Ishikawa (cell line): ENCODE results near the gene LYZ.

Experiments
- CEBPB ChIP-seq: IDR thresholded peaks from 2 replicates; pipeline ENCODE4 v1.6.1; 2012
- CREB1 ChIP-seq: IDR thresholded peaks from 2 replicates; pipeline ENCODE4 v1.6.1; 2012; ENCODE audit warnings: low read depth
- EGR1 ChIP-seq: IDR thresholded peaks from 2 replicates; pipeline ENCODE4 v1.6.1; 2012
- EP300 ChIP-seq: IDR thresholded peaks from 2 replicates; pipeline ENCODE4 v1.6.1; 2012; ENCODE audit warnings: borderline replicate concordance
- FOXM1 ChIP-seq: IDR thresholded peaks from 2 replicates; pipeline ENCODE4 v1.6.1; 2012; ENCODE audit warnings: low read depth, borderline replicate concordance
- NFIC ChIP-seq: IDR thresholded peaks from 2 replicates; pipeline ENCODE4 v1.6.1; 2012
- RAD21 ChIP-seq: IDR thresholded peaks from 2 replicates; pipeline ENCODE4 v1.6.1; 2012; ENCODE audit warnings: low read depth
- TAF1 ChIP-seq: IDR thresholded peaks from 2 replicates; pipeline ENCODE4 v1.6.1; 2012; ENCODE audit warnings: low read depth, mild to moderate bottlenecking
- TCF12 ChIP-seq: IDR thresholded peaks from 2 replicates; pipeline ENCODE4 v1.6.1; 2012; ENCODE audit warnings: low read depth
- TEAD4 ChIP-seq: IDR thresholded peaks from 2 replicates; pipeline ENCODE4 v1.6.1; 2012
- USF1 ChIP-seq: IDR thresholded peaks from 2 replicates; pipeline ENCODE4 v1.6.1; 2012
- YY1 ChIP-seq: IDR thresholded peaks from 2 replicates; pipeline ENCODE4 v1.6.1; 2012; ENCODE audit warnings: low read depth
- ZBTB7A ChIP-seq: IDR thresholded peaks from 2 replicates; pipeline ENCODE4 v1.6.1; 2012; ENCODE audit warnings: low read depth
- TF ChIP-seq, protein P1 (sequence below): IDR thresholded peaks from 2 replicates; pipeline ENCODE4 v1.6.1; 2012; ENCODE audit warnings: low read depth, mild to moderate bottlenecking
- TF ChIP-seq, protein P2 (sequence below): IDR thresholded peaks from 2 replicates; pipeline ENCODE4 v1.6.1; 2012

The LYZ gene

DNA sequence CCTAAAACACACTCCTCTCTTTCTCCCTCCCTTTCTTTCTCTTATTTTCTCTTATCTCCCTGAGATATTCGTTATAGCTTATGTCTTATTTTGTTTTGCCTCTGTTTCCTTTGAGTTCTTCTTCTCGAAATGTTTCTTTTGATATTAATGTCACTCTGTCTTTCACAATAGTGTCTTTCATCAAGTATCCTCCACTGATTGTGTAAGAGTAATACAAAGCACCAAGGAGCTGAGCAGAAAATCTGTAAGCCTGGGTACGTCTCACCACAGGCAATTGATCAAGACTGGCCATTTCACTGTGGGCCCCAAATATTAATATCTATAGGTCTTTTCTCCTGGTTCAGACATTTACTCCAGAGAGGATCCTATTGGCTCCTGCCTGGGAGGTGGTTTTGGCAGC is 4.8 kb upstream of the LYZ start:
- TF ChIP-seq, protein P1, sequence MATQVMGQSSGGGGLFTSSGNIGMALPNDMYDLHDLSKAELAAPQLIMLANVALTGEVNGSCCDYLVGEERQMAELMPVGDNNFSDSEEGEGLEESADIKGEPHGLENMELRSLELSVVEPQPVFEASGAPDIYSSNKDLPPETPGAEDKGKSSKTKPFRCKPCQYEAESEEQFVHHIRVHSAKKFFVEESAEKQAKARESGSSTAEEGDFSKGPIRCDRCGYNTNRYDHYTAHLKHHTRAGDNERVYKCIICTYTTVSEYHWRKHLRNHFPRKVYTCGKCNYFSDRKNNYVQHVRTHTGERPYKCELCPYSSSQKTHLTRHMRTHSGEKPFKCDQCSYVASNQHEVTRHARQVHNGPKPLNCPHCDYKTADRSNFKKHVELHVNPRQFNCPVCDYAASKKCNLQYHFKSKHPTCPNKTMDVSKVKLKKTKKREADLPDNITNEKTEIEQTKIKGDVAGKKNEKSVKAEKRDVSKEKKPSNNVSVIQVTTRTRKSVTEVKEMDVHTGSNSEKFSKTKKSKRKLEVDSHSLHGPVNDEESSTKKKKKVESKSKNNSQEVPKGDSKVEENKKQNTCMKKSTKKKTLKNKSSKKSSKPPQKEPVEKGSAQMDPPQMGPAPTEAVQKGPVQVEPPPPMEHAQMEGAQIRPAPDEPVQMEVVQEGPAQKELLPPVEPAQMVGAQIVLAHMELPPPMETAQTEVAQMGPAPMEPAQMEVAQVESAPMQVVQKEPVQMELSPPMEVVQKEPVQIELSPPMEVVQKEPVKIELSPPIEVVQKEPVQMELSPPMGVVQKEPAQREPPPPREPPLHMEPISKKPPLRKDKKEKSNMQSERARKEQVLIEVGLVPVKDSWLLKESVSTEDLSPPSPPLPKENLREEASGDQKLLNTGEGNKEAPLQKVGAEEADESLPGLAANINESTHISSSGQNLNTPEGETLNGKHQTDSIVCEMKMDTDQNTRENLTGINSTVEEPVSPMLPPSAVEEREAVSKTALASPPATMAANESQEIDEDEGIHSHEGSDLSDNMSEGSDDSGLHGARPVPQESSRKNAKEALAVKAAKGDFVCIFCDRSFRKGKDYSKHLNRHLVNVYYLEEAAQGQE = no peak
- TF ChIP-seq NFIC (no peak), YY1 (no peak), CREB1 (no peak), RAD21 (no peak), EP300 (no peak), USF1 (no peak), FOXM1 (no peak), TAF1 (no peak), CEBPB (no peak), ZBTB7A (no peak), EGR1 (no peak)
- TF ChIP-seq, protein P2, sequence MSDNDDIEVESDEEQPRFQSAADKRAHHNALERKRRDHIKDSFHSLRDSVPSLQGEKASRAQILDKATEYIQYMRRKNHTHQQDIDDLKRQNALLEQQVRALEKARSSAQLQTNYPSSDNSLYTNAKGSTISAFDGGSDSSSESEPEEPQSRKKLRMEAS = no peak

DNA sequence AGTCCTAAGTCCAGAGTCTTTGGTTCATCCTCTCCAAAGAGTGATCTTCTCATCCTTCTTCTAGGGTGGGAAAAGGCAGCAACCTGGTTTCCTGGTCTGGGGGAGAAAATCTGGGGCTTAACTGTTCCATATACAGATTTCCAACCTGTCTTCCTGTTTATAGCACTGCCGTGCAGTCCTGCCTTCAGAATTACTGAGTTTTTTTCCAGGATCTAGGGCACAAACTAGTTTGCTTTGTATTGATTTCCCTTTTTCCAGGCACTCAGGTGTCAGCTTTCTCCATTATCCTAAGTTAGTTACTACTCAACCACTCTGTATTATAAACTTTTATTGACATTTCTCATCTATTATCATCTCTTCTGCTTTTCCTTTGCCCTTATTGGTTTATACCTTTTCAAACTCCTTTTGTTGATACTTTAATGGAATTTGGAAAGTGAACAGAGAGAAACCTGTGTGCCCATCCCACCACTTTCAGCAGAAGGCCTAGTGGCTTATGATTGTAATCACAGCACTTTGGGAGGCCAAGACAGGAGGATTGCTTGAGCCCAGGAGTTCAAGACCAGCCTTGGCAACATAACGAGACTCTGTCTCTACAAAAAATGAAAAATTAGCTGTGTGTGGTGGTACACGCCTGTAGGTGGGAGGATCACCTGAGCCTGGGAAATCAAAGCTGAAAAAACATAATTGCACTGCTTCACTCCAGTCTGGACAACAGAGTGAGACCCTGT is 4.1 kb upstream of the LYZ start:
- TF ChIP-seq YY1 = no peak
- TF ChIP-seq TAF1 = no peak
- TF ChIP-seq FOXM1 = no peak
- no peak for TF ChIP-seq NFIC
- TF ChIP-seq, protein P1 = no peak
- TF ChIP-seq, protein P2 = no peak
- no peak for TF ChIP-seq TCF12
- TF ChIP-seq CEBPB = no peak
- no peak for TF ChIP-seq ZBTB7A
- no peak for TF ChIP-seq CREB1
- no peak for TF ChIP-seq EP300
- TF ChIP-seq EGR1 = no peak
- no peak for TF ChIP-seq USF1
- no peak for TF ChIP-seq RAD21
- no peak for TF ChIP-seq TEAD4

DNA sequence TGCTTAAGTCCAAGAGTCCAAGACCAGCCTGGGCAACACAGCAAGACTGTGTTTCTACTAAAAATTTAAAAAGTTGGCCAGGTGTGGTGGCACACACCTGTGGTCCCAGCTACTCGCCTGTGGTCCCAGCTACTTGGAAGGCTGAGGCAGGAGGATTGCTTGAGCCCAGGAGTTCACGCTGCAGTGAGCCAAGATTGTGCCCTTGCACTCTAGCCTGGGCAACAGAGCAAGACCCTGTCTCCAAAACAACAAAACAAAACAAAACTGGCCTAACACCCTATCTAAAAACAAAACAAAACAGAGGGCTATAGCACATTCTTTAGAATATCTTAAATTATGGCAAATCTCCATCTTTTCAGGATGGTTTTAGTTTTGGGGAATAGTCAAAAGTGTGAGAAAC is 3.1 kb upstream of the LYZ start:
- TF ChIP-seq USF1 = no peak
- TF ChIP-seq CEBPB = no peak
- no peak for TF ChIP-seq EGR1
- TF ChIP-seq, protein P2 = no peak
- TF ChIP-seq RAD21 = no peak

DNA sequence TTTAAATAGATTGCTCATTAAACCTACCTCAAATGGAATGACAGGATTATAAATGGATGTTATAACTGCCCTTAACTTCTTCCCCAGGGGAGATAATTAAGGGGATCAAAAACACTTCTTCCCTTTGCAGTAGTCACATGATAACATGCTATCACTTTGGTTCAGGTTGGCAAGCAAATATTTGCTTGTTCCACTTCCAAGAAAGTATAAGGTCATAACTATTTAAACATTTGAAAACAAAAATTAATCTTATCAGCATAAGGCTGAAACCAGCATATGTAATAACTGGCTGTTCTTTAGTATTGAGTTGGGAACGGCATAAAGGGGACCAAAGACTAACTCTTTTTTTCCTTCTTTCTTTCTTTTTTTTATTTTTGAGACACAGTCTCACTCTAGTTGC is 2.4 kb upstream of the LYZ start:
- TF ChIP-seq CREB1 = no peak
- no peak for TF ChIP-seq USF1
- no peak for TF ChIP-seq NFIC
- TF ChIP-seq RAD21 = no peak
- TF ChIP-seq ZBTB7A = no peak
- TF ChIP-seq YY1 = no peak
- no peak for TF ChIP-seq TCF12
- TF ChIP-seq EP300 = no peak
- TF ChIP-seq TAF1 = no peak

DNA sequence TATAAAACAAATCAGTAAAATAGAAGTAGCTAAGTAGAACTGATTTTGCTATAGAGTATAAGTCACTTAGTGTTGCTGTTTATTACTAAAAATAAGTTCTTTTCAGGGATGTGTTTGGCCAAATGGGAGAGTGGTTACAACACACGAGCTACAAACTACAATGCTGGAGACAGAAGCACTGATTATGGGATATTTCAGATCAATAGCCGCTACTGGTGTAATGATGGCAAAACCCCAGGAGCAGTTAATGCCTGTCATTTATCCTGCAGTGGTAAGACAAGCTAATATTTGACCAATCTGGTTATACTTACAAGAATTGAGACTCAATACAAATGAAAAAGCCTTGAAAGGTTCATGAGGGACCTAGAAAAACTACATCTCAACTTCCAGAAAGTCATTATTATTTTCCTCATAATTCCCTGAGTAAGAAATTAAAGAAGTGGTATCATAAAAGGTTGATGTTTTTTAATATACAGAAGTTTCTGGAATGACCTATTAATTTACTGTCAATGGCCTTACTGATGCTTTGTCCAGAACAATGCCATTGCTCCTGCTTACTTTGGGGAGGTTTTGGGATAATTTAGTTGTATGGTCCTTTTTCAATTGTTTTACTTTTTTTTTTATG is 1.9 kb downstream of the LYZ start:
- TF ChIP-seq, protein P2 = no peak
- TF ChIP-seq FOXM1 (no peak), TAF1 (no peak), TCF12 (no peak), TEAD4 (no peak), NFIC (no peak), USF1 (no peak), EP300 (no peak), YY1 (no peak), ZBTB7A (no peak), RAD21 (no peak), CREB1 (no peak), CEBPB (no peak), EGR1 (no peak)
- TF ChIP-seq, protein P1 = no peak
